ENCODE data around the gene RPL41. TPM values are rescaled to one million over a fixed set of nuclear protein-coding genes. Genes with fewer than 3 reads are reported as not detected.

RPL41 gene
- total RNA-seq, 2 experiments from 2014 or later = 3,940 to 4,815 TPM

Other genes with a start within 250 kb of the RPL41 start
- 10 to 100 TPM; 50.3 to 50.7 TPM for gene PYM1, start 188.7 kb upstream of the RPL41 start, total RNA-seq
- 100 to 1,000 TPM; 766 to 771 TPM for gene DGKA, start 185.5 kb upstream of the RPL41 start, total RNA-seq
- under 1 TPM in 1 of 2 experiments, not detected in 1; 0.37 TPM for gene PMEL, start 150.6 kb upstream of the RPL41 start, total RNA-seq
- 100 to 1,000 TPM in 1 of 2 experiments, 10 to 100 TPM in 1; 96.6 to 106 TPM for gene CDK2, start 149.8 kb upstream of the RPL41 start, total RNA-seq
- gene RAB5B, start 142.6 kb upstream of the RPL41 start, total RNA-seq = 10 to 100 TPM; 56.9 to 58.1 TPM
- gene SUOX, start 119.4 kb upstream of the RPL41 start, total RNA-seq = 1 to 10 TPM; 2.4 to 3.5 TPM
- 10 to 100 TPM; 15.7 to 17.4 TPM for gene IKZF4, start 95.6 kb upstream of the RPL41 start, total RNA-seq
- gene RPS26, start 74.7 kb upstream of the RPL41 start, total RNA-seq = 10 to 100 TPM; 47.2 to 48.3 TPM
- gene ERBB3, start 36.5 kb upstream of the RPL41 start, total RNA-seq = 1 to 10 TPM; 1.3 to 1.5 TPM
- gene PA2G4, start 12.1 kb upstream of the RPL41 start, total RNA-seq = 100 to 1,000 TPM; 244 to 289 TPM
- 1 to 10 TPM; 8.2 to 9.1 TPM for gene ZC3H10, start 1.6 kb downstream of the RPL41 start, total RNA-seq
- 100 to 1,000 TPM; 367 to 399 TPM for gene ESYT1, start 11.6 kb downstream of the RPL41 start, total RNA-seq
- 10 to 100 TPM; 56.6 to 63.4 TPM for gene MYL6B, start 36.0 kb downstream of the RPL41 start, total RNA-seq
- gene MYL6, start 41.7 kb downstream of the RPL41 start, total RNA-seq = 1,000 to 10,000 TPM; 1,336 to 1,525 TPM
- 100 to 1,000 TPM; 140 to 173 TPM for gene SMARCC2, start 72.8 kb downstream of the RPL41 start, total RNA-seq
- gene RNF41, start 105.3 kb downstream of the RPL41 start, total RNA-seq = 10 to 100 TPM; 30.1 to 31.6 TPM
- 10 to 100 TPM; 56.7 to 63.5 TPM for gene NABP2, start 107.7 kb downstream of the RPL41 start, total RNA-seq
- under 1 TPM in 1 of 2 experiments, not detected in 1; 0.64 TPM for gene SLC39A5, start 113.4 kb downstream of the RPL41 start, total RNA-seq
- gene ANKRD52, start 141.8 kb downstream of the RPL41 start, total RNA-seq = 10 to 100 TPM; 39.0 to 45.9 TPM
- 10 to 100 TPM; 15.3 to 17.1 TPM for gene COQ10A, start 150.3 kb downstream of the RPL41 start, total RNA-seq
- 100 to 1,000 TPM; 177 to 201 TPM for gene CS, start 183.7 kb downstream of the RPL41 start, total RNA-seq
- gene CNPY2, start 199.4 kb downstream of the RPL41 start, total RNA-seq = 100 to 1,000 TPM in 1 of 2 experiments, 10 to 100 TPM in 1; 96.2 to 105 TPM
- gene PAN2, start 217.4 kb downstream of the RPL41 start, total RNA-seq = 10 to 100 TPM; 76.9 to 78.9 TPM
- 1 to 10 TPM; 6.1 to 8.0 TPM for gene IL23A, start 222.3 kb downstream of the RPL41 start, total RNA-seq
- 100 to 1,000 TPM; 391 to 398 TPM for gene STAT2, start 243.5 kb downstream of the RPL41 start, total RNA-seq
- not detected for gene APOF, start 246.2 kb downstream of the RPL41 start, total RNA-seq

Data from activated CD4-positive, alpha-beta T cell treated with anti-CD3 and anti-CD28 coated beads, Interleukin-2, amount 10 ng/mL, durations not matched to agents 7 days and 5 days (primary cell).